ENCODE measurements around the gene SLC22A3.

SLC22A3 gene

GRCh38 chr6:160500639-160501038 is 152.5 kb downstream of the SLC22A3 start:
- H3K4me2 ChIP-seq (ENCODE audit: low read length): no peak overlapping the region

More at GRCh38 chr6:160500639-160501038, 152.5 kb downstream of the SLC22A3 start:
- H3K79me2 ChIP-seq (ENCODE audit: control insufficient read depth, low read length): no peaks in the 10 kb centered on the region
- no peaks in the 10 kb centered on the region for H3K36me3 ChIP-seq (ENCODE audit: control insufficient read depth, low read length)
- no peaks in the 10 kb centered on the region for H3K4me1 ChIP-seq (ENCODE audit: control insufficient read depth, low read length)
- TF ChIP-seq EZH2phosphoT487 (IDR thresholded peaks at IDR 0.05; ENCODE audit: borderline replicate concordance, low read length) (no peak), CTCF (IDR thresholded peaks at IDR 0.05; ENCODE audit: low read depth, low read length, poor library complexity, severe bottlenecking) (no peak)
- no peaks in the 10 kb centered on the region for H3K9me2 ChIP-seq (replicated peaks; ENCODE audit: control insufficient read depth, low read length)
- H3F3A ChIP-seq (ENCODE audit: control insufficient read depth, insufficient read depth): no peaks in the 10 kb centered on the region
- no peak overlapping the region for H3K27ac ChIP-seq (ENCODE audit: low read depth, low read length)
- no peaks in the 10 kb centered on the region for H3K27me3 ChIP-seq (ENCODE audit: control insufficient read depth, low read length)
- H3K9me3 ChIP-seq (ENCODE audit: control insufficient read depth, insufficient read depth, low read length): no peaks in the 10 kb centered on the region
- H4K20me1 ChIP-seq (ENCODE audit: control insufficient read depth, insufficient read depth, low read depth, low read length): no peaks in the 10 kb centered on the region
- no peak overlapping the region for H3K4me3 ChIP-seq (ENCODE audit: low read length)
